Non-pigmented ciliary epithelial cell (primary cell): Measurements from ENCODE around the gene ANAPC16.
"Not testable (repeated sequence)": the region's sequence is repeated elsewhere in the genome, so short reads cannot be mapped to it uniquely, and the experiment has no call there.

Experiments
- DNase-seq: peaks from one replicate; pipeline ENCODE4 v3.0.0-alpha.2; 2010; ENCODE audit warnings: low read depth

ANAPC16 gene

GRCh38 chr10:72215611-72216549, at the start of gene ANAPC16, which contains the start of gene ASCC1:
TSS of gene ANAPC16 (plus strand) at chr10:72216012. CDS start at chr10:72223915, 7,903 bp downstream.
TSS of gene ASCC1 (minus strand) at chr10:72216276. CDS start at chr10:72213298, 2,978 bp downstream.
- DNase-seq = peak; percentile 46

- DNase-seq = no peak
Observed at GRCh38 chr10:72167118-72167517, 48.7 kb upstream of the ANAPC16 start.

- DNase-seq = no peak
Observed at GRCh38 chr10:72170263-72170662, 45.5 kb upstream of the ANAPC16 start.

DNA sequence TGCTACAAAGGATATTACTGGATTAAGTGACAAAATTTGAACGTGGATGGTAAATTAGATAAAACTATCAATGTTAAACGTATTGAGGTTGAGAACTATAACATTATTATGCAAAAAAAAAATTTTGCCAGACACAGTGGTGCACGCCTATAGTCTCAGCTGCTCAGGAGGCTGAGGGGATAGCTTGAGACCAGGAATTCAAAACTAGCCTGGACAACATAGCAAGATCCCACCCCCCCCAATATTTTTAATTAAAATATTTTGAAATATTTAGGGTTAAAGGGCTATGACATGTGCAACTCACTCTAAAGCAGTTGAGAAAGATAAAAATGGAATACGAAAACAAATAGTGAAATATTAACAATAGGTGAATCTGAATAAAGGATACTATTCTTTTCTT, 45.1 kb upstream of the ANAPC16 start:
- DNase-seq = no peak

DNA sequence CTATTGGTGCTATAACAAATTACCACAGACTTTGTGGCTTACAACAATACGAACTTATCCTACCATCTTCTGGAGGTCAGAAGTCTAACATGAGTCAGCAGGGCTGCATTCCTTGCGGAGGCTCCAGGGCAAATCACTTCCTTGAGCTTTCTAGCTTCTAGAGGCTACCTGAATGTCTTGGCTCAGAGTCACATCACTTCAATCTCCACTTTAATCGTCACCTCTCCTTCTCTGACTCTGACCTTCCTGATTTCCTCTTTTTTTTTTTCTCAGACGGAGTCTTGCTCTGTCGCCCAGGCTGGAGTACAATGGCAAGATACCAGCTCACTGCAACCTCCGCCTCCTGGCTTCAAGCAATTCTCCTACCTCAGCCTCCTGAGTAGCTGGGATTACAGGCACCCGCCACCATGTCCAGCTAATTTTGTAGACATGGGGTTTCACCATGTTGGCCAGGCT, 44.6 kb upstream of the ANAPC16 start:
- DNase-seq = peak; percentile 74

DNA sequence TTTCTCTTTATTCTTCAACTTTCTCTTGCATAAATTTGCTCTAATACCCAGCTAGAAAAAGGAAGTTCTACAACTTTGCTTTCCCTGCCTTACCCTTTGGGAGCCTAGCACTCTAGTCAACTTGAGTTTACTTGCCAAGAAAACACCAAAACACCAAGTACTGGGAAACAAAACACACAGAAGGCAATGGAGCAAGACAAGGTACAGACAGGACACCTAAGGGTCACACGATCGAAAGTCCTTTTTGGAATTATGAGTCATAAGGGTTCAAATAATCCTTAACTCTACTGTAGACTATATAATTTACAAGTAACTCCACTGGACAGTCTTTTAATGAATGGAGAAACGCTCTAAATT, 42.6 kb upstream of the ANAPC16 start:
- no peak for DNase-seq

DNA sequence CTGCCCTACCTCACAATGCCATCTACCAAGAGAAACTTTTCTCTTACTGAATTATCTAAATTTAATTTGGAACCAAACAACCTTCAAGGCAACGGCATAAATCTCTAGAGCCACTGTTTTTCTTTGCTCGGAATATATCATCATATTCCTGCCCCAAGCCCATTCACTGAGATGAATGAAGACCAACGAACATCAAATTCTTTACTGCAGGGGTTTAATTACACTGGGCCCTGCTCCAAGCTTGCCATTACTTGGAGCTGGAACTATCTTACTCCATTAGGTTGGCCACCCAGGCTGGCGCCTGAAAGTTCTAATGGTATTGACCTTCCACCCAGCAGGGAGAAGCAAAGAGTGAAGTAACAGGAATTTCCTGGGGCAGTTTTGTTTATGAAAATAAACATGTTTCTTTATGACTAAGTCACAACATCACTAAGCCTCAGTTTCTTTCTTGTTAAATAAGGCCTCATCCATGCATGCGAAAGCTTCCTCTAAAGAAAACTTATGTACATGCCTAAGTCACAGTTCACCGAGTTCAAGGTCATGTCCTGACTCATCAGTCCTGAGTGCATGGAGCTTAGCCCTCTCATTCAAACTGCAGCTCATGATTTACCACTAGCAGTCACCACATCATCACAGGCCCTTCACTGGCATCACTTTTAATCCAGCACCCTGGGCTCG, 42.1 kb upstream of the ANAPC16 start:
- DNase-seq = no peak

DNA sequence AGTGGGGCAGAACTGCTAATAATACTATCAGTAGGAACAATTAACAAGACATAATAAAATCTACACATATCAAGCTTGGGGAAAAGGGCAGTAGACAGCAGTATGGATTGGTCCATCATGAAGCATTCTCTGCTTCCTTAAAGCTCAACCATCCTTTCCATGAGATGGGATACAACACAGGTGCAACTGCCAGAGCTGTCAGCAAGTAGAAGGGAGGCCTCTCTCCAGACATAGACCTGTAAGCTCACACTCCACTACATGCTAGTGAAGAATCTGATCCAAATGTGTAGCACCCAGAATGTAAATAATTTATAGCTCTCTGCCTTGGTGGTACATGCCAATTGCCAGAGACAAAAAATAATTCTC, 41.5 kb upstream of the ANAPC16 start:
- no peak for DNase-seq

DNA sequence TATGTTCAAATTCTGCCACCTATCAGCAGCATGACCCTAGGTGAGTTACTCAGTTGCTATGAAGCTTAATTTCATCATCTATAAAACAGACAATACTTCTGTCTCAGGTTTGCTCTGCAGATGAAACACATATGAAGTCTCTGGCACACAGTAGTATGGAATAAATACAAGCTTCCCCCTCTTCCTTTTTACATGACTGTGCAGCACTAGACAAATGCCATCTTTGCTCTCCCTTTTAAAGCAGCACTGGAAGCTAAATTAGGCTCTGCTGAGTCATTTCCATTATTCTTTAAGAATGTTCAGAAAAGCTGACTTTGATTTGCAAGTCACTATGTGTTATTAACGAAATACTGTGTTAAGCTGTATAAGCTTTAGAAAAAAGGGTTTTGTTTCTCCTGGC, 40.7 kb upstream of the ANAPC16 start:
- no peak for DNase-seq

DNA sequence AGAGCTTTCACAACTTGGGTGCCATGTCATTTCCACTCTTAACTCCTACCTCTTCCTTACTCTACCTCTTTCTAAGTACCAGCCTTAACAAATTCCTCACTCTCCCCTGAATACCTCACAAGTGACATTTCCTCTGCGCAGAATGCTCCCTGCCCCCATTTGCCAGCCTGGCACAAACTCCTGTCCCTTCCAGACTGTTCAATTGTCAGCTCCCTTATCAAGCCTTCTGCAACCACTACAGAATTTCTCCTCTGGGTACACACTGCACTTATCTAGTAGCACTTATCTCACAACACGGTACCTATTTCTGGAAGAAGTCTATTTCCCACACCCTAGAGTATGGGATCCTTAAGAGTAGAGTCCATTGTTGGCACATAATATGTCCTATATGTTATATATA, 39.1 kb upstream of the ANAPC16 start:
- DNase-seq = no peak

GRCh38 chr10:72177454-72177853, 38.4 kb upstream of the ANAPC16 start:
- no peak for DNase-seq

DNA sequence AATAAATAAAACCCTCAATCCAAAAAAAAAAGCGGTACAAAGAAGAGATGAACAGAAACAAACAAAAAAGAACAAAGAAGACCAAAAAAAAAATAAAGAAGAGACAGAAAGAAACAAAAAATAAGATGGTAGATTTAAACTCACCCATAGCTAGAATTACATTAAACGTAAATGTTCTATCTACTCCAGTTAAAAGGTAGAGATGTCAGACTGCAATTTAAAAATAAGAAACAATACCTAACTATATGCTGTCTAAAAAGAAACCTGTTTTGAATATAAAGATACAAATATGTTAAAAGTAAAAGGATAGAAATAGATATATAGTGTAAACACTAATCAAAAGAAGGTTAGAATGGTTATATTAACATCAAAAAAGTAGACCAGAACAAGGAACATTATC, 31.7 kb upstream of the ANAPC16 start:
- DNase-seq = no peak

DNA sequence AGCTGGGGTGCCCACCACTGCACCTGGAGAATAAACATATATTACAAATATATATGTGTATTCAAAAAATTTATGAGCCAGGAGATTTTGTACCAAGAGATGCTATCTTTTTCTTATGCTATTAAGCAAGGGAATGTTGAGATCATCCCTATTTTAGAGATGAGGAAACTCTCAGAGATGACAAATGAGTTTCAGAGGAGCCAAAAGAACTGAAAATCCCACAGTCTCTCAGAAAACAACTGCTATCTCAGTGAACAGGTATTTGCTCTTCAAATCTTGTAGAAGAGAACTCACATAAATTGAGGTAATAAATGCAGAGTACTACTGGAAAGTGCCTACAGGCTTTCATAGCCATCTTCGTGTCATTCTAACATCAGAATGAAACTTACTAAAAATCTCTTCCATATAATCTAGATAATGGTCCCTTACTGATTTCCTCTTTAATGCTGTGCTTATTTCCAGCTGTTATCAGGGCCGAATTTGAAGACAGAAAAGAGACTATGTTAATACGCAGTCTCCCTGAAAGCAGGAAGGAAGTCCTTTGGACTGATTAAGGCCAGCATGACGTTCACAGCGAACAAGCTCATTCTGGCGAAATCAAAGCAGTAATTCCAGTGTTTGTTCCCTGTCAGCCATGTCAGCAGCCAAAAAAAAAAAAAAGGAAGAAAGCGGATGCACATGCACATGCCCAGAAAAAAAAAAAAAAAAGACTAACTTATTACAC, 29.4 kb upstream of the ANAPC16 start:
- no peak for DNase-seq

DNA sequence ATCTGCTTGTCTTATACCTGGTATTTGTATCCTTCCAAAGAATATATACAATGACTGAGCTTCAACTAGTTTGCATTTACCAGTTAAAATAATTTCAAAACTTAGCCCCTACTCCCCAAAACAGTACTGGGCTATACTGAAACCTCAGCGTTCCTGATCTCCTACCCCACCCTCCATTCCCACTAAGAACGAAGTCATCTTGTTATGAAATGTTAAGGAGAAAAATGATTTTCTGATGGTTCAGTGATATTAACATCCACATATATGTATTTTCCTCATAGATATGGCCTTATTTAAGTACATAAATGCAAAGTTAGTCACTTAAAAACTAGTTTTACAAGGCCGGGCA, 28.9 kb upstream of the ANAPC16 start:
- DNase-seq = no peak

GRCh38 chr10:72194949-72195348, 20.9 kb upstream of the ANAPC16 start:
- no peak for DNase-seq

DNA sequence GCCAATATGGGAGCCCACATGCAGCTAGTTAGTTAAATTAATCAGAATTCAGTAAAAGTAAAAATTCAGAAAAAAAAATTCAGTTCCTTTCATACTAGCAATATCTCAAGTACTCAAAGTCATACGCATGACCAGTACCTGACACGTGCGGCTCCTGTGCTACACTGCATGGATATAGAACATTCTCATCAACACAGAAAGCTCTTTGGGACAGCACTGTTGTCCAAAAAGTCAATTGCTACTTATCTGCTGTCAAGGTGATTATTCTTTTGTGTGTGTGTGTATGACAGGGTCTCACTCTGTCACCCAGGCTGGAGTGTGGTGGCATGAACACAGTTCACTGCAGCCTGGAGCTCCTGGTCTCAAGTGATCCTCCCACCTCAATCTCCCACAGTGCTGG, 14.9 kb upstream of the ANAPC16 start:
- no peak for DNase-seq

GRCh38 chr10:72201293-72201692, 14.5 kb upstream of the ANAPC16 start:
- DNase-seq = no peak

- DNase-seq = no peak
Observed at GRCh38 chr10:72204296-72204695, 11.5 kb upstream of the ANAPC16 start.

- no peak for DNase-seq
Observed at GRCh38 chr10:72204724-72205123, 11.1 kb upstream of the ANAPC16 start.

- DNase-seq = no peak
Observed at GRCh38 chr10:72206511-72207229, 9.1 kb upstream of the ANAPC16 start.

GRCh38 chr10:72208526-72208925, 7.3 kb upstream of the ANAPC16 start:
- DNase-seq = not testable (repeated sequence)

DNA sequence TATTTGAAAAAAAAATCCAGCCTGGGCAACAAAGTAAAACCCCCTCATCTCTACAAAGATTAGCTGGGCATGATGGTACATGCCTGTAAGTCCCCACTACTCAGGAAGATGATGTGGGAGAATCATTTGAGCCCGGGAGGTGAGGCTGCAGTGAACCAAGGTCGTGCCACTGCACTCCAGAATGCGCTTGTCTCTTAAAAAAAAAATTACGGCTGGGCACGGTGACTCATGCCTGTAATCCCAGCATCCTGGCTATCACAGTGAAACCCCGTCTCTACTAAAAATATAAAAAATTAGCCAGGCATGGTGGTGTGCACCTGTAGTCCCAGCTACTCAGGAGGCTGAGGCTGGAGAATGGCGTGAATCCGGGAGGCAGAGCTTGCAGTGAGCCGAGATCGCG, 4.4 kb upstream of the ANAPC16 start:
- DNase-seq = not testable (repeated sequence)
